ENCODE measurements around the gene RARA.

- TF ChIP-seq, protein P1, sequence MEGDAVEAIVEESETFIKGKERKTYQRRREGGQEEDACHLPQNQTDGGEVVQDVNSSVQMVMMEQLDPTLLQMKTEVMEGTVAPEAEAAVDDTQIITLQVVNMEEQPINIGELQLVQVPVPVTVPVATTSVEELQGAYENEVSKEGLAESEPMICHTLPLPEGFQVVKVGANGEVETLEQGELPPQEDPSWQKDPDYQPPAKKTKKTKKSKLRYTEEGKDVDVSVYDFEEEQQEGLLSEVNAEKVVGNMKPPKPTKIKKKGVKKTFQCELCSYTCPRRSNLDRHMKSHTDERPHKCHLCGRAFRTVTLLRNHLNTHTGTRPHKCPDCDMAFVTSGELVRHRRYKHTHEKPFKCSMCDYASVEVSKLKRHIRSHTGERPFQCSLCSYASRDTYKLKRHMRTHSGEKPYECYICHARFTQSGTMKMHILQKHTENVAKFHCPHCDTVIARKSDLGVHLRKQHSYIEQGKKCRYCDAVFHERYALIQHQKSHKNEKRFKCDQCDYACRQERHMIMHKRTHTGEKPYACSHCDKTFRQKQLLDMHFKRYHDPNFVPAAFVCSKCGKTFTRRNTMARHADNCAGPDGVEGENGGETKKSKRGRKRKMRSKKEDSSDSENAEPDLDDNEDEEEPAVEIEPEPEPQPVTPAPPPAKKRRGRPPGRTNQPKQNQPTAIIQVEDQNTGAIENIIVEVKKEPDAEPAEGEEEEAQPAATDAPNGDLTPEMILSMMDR (conservative IDR thresholded peaks at IDR 0.05; ENCODE audit: low read depth in 2 of 2), result no peak
- TF ChIP-seq EZH2 (IDR thresholded peaks at IDR 0.05; ENCODE audit: low read depth, unreplicated experiment) (no peak), POLR2AphosphoS5 (IDR thresholded peaks at IDR 0.05; ENCODE audit: low read depth) (no peak), STAT1 (IDR thresholded peaks at IDR 0.05; ENCODE audit: unreplicated experiment) (no peak), JUNB (IDR thresholded peaks at IDR 0.05; ENCODE audit: unreplicated experiment) (no peak), EZH2phosphoT487 (IDR thresholded peaks at IDR 0.05; ENCODE audit: unreplicated experiment) (no peak)
- TF ChIP-seq, protein P2, sequence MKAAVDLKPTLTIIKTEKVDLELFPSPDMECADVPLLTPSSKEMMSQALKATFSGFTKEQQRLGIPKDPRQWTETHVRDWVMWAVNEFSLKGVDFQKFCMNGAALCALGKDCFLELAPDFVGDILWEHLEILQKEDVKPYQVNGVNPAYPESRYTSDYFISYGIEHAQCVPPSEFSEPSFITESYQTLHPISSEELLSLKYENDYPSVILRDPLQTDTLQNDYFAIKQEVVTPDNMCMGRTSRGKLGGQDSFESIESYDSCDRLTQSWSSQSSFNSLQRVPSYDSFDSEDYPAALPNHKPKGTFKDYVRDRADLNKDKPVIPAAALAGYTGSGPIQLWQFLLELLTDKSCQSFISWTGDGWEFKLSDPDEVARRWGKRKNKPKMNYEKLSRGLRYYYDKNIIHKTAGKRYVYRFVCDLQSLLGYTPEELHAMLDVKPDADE (IDR thresholded peaks at IDR 0.05), result no peak
- TF ChIP-seq, protein P3, sequence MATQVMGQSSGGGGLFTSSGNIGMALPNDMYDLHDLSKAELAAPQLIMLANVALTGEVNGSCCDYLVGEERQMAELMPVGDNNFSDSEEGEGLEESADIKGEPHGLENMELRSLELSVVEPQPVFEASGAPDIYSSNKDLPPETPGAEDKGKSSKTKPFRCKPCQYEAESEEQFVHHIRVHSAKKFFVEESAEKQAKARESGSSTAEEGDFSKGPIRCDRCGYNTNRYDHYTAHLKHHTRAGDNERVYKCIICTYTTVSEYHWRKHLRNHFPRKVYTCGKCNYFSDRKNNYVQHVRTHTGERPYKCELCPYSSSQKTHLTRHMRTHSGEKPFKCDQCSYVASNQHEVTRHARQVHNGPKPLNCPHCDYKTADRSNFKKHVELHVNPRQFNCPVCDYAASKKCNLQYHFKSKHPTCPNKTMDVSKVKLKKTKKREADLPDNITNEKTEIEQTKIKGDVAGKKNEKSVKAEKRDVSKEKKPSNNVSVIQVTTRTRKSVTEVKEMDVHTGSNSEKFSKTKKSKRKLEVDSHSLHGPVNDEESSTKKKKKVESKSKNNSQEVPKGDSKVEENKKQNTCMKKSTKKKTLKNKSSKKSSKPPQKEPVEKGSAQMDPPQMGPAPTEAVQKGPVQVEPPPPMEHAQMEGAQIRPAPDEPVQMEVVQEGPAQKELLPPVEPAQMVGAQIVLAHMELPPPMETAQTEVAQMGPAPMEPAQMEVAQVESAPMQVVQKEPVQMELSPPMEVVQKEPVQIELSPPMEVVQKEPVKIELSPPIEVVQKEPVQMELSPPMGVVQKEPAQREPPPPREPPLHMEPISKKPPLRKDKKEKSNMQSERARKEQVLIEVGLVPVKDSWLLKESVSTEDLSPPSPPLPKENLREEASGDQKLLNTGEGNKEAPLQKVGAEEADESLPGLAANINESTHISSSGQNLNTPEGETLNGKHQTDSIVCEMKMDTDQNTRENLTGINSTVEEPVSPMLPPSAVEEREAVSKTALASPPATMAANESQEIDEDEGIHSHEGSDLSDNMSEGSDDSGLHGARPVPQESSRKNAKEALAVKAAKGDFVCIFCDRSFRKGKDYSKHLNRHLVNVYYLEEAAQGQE (IDR thresholded peaks at IDR 0.05; ENCODE audit: unreplicated experiment), result no peak
Observed at GRCh38 chr17:40268141-40268712, 40.8 kb upstream of the RARA start.
